Thoracic aorta (tissue), 2 donors: ENCODE measurements around the gene CATSPERE. TPM values are rescaled to one million over a fixed set of nuclear protein-coding genes. Genes with fewer than 3 reads are reported as not detected.

Experiments
- ATAC-seq: fragments of 150-250 bp; one replicate; pipeline ENCODE4 v1.8.0; 2017; ENCODE audit warnings: low read depth; ENCODE audit not compliant: insufficient number of reproducible peaks, low FRiP score
- DNase-seq: peaks from one replicate; pipeline ENCODE4 v3.0.0-alpha.2; 2020; ENCODE audit warnings: low spot score
- H3K27ac ChIP-seq, 2 donors: fragments of 200-600 bp; sonication (generic); 1 replicate in 1 of 2; 2 replicates in 1 of 2; pipeline ENCODE4 v1.5.1; 2016; ENCODE audit warnings: mild to moderate bottlenecking in 2 of 2, moderate library complexity in 2 of 2
- H3K27me3 ChIP-seq: fragments of 200-600 bp; sonication (generic); replicated peaks from 2 replicates; pipeline ENCODE4 v1.6.0; 2016; ENCODE audit warnings: mild to moderate bottlenecking; ENCODE audit not compliant: insufficient read depth
- H3K36me3 ChIP-seq: fragments of 200-600 bp; sonication (generic); one replicate; pipeline ENCODE4 v1.5.1; 2016
- H3K4me1 ChIP-seq, 2 donors: fragments of 200-600 bp; sonication (generic); 1 replicate in 1 of 2; 2 replicates in 1 of 2; pipeline versions ENCODE4 v1.5.1 to v1.6.0; 2016; ENCODE audit warnings: low read depth in 2 of 2, mild to moderate bottlenecking in 1 of 2; ENCODE audit not compliant: control insufficient read depth in 1 of 2
- H3K4me3 ChIP-seq: fragments of 200-600 bp; sonication (generic); 2 replicates; pipeline ENCODE4 v1.5.1; 2016; ENCODE audit warnings: mild to moderate bottlenecking
- H3K9me3 ChIP-seq: fragments of 200-600 bp; sonication (generic); 2 replicates; pipeline ENCODE4 v1.5.1; 2016
- total RNA-seq, 2 donors: library from RNA; depleted of rRNA; stranded (reverse); fragments of >200 nt; gene quantifications; one replicate each; pipeline versions ENCODE4 v1.1.0 to v1.2.3, GENCODE V29; 2016
- TF ChIP-seq, protein P1 (sequence below): fragments of 200-600 bp; sonication (generic); IDR thresholded peaks from one replicate; pipeline ENCODE4 v1.5.1; 2019; ENCODE audit warnings: antibody characterized with exemption

Gene CATSPERE
- total RNA-seq, 2 donors from 2014 or later = 0.14 to 1.3 TPM

DNA sequence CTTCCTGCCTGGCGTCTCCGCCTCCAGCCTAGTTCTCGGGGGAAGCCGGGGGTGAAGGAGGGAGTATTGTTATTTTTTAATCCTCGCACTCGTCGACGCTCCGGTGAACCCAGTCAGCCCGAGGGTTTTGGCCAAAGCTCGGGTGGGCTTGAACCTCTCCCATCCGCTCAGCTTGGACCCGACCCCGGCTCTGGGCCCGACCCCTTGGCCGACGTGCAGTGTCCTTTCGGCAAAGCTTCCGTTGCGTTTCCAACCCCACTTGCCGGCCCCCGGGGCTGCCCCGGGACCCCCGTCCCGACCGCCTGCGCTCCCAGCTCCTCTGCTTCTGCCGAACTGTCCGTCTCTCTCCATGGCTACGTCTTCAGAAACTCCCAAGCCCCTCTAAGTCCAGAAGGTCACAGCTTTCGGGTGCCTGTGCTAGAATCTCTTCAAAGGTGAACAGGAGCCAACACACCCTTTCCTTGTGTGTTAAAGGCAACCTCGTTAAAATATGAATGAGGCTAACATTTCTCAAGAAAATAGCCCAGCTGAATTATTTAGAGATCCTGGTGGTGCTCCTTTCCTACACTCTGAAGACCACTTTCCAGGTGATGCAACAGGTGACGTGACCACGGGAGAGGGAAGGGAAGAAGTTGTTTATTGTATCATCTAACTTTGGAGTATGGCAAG is 192.5 kb downstream of the CATSPERE start:
- Histone ChIP-seq H3K27me3 (no peaks in the 10 kb centered on the region), H3K4me3 (peak overlapping the region; percentile 87), H3K4me1 (peaks cover 25 to 47% of the 10 kb centered on the region in 2 donors), H3K36me3 (no peaks in the 10 kb centered on the region), H3K27ac (peak overlapping the region; percentile 95 to 97), H3K9me3 (no peaks in the 10 kb centered on the region)
- DNase-seq = no peak
- TF ChIP-seq, protein P1, sequence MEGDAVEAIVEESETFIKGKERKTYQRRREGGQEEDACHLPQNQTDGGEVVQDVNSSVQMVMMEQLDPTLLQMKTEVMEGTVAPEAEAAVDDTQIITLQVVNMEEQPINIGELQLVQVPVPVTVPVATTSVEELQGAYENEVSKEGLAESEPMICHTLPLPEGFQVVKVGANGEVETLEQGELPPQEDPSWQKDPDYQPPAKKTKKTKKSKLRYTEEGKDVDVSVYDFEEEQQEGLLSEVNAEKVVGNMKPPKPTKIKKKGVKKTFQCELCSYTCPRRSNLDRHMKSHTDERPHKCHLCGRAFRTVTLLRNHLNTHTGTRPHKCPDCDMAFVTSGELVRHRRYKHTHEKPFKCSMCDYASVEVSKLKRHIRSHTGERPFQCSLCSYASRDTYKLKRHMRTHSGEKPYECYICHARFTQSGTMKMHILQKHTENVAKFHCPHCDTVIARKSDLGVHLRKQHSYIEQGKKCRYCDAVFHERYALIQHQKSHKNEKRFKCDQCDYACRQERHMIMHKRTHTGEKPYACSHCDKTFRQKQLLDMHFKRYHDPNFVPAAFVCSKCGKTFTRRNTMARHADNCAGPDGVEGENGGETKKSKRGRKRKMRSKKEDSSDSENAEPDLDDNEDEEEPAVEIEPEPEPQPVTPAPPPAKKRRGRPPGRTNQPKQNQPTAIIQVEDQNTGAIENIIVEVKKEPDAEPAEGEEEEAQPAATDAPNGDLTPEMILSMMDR = no peak
- ATAC-seq = no peak

DNA sequence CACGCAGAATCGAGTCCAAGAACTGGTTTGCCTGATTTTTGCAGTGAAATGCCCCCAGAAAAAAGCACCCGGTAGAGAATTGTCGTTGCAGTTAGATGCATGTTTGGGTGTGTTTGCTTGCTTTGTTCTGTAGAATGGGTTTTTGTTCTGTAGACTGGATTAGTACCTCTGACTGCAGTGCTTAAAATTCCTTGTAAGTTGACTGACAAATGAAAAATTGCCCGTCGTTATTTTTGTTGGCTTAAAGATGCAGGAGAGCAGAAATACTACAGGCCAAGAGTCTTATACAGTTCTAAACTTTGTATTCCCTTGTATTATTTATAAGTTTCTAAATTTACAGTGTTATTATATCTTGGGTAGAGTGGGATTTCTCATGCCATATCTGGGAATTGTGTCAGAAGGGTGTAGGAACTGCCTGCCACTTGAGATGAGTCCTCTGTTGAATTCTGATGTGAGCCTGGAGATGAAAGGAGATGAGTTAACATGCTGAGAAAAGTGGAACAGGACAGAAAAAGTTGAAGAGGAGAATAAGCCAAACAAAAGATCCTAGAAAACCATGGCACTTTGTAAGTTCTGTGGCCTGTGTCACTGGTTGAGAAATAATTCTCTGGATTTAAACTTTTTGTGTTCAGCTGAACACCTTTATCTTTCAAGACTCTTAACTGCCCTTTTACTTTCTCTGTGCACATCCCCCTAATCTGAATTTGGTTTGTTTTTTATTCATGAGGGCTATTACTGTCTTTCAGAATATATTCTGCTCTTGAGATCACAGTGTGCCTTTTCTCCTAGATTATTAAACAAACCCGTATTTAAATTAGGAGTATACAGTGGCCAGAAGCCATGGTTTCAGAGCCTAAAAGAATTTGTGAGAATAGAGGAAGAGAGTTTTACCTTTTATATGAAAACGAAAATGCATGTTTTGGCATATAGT is 193.3 kb downstream of the CATSPERE start:
- no peaks in the 10 kb centered on the region for H3K27me3 ChIP-seq
- TF ChIP-seq, protein P1 = no peak
- H3K4me1 ChIP-seq = peaks cover 30 to 55% of the 10 kb centered on the region in 2 donors
- no peaks in the 10 kb centered on the region for H3K9me3 ChIP-seq
- H3K36me3 ChIP-seq = no peaks in the 10 kb centered on the region
- no peak for DNase-seq
- no peak for ATAC-seq
- peak overlapping the region; percentile 87 for H3K4me3 ChIP-seq
- H3K27ac ChIP-seq = peak overlapping the region; percentile 95 to 97

DNA sequence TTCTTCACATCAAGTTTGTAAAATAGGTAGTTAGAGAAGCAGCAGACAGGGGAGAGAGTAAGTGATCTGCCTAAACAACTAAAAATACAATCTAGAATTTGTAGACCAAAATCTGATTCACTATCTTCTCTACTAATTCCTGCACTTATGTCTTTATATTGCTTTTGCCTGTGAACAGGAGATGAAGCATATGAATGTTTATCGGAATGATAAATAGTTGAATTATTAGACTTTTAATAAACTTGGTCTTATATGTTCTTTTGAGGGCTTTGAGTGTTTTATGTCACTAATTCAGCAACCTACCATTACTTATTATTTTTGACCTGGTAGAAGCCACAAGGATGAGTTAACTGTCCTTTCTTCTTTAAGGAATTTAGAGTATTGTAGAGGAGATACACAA is 194.1 kb downstream of the CATSPERE start:
- ATAC-seq (no peak), DNase-seq (no peak)
- TF ChIP-seq, protein P1 = no peak
- Histone ChIP-seq H3K4me3 (peak overlapping the region; percentile 87), H3K9me3 (no peaks in the 10 kb centered on the region), H3K4me1 (peaks cover 33 to 63% of the 10 kb centered on the region in 2 donors), H3K27me3 (no peaks in the 10 kb centered on the region), H3K36me3 (no peaks in the 10 kb centered on the region), H3K27ac (peak overlapping the region; percentile 95 to 97)

DNA sequence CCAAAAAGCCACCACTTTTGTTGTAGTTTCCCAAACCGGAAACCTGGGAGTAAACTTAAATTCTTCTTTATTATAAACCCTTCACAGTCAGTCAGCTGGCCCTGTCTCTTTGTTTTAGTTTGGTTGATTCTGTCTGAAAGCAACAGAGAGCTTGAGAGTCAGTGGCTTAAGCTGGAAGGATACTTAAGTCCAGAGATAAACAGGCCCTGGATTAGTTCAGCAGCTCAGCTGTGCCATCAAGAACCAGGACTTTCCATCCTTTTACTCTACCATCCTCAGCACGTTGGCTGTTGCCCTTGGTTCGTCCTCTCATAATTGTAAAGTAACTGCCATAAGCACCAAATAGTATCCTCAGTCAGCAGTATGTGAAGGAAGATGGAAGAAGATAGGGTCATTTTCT is 196.3 kb downstream of the CATSPERE start:
- Histone ChIP-seq H3K27ac (peak overlapping the region in 1 of 2 donors; percentile 46), H3K4me3 (no peak overlapping the region), H3K4me1 (peaks cover 34 to 65% of the 10 kb centered on the region in 2 donors), H3K36me3 (no peaks in the 10 kb centered on the region), H3K27me3 (no peaks in the 10 kb centered on the region), H3K9me3 (no peaks in the 10 kb centered on the region)
- DNase-seq (no peak), ATAC-seq (no peak)
- TF ChIP-seq, protein P1 = no peak

DNA sequence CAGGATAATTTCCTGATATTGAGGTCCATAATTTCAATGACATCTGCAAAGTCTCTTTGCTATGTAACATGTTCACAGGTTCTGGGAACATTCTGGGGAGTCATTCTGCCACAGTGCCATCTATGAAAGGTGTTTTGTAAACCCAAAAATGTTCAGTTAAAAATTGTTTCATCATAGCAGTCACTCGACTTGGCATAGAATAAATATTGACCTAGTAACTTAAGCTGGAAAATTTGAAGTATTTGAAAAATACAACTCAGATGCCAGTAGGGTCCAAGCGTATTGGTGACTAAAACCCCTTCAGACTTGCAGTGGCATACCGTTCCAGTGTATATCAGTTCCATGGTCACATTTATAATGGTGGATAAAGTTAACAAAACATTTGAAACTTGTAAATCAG is 198.6 kb downstream of the CATSPERE start:
- no peaks in the 10 kb centered on the region for H3K27me3 ChIP-seq
- no peaks in the 10 kb centered on the region for H3K36me3 ChIP-seq
- ATAC-seq = no peak
- no peak for DNase-seq
- H3K4me3 ChIP-seq = no peak overlapping the region
- peaks cover 40 to 77% of the 10 kb centered on the region in 2 donors for H3K4me1 ChIP-seq
- TF ChIP-seq, protein P1 = no peak
- peak overlapping the region in 1 of 2 donors; percentile 46 for H3K27ac ChIP-seq
- no peaks in the 10 kb centered on the region for H3K9me3 ChIP-seq
